Activated T-helper 1 cell treated with anti-CD3 and anti-CD28 coated beads, Interleukin-12 subunit alpha, Interleukin-12 subunit beta, Interleukin-2, Interleukin-4 antibody, amounts not matched to agents 30 ng/mL and 10 ng/mL and 1 ng/mL, durations not matched to agents 14 hours and 24 hours and 36 hours (primary cell): Measurements from ENCODE around the gene NOVA2. TPM values are rescaled to one million over a fixed set of nuclear protein-coding genes. Genes with fewer than 3 reads are reported as not detected.
A peak's percentile ranks its signal among the peaks of the same experiment; 100 is the strongest.

Experiments
- DNase-seq: peaks from one replicate; pipeline ENCODE4 v3.0.0; 2021; ENCODE audit warnings: low spot score
- H3K27ac Mint-ChIP-seq: one replicate; pipeline ENCODE4 v1.8.0; 2021; ENCODE audit warnings: mild to moderate bottlenecking, mixed read lengths
- H3K27me3 Mint-ChIP-seq: one replicate; pipeline ENCODE4 v1.8.0; 2022; ENCODE audit warnings: mild to moderate bottlenecking, moderate library complexity, mixed read lengths; ENCODE audit not compliant: insufficient read depth
- H3K36me3 Mint-ChIP-seq: one replicate; pipeline ENCODE4 v1.8.0; 2021; ENCODE audit warnings: low read depth, mixed read lengths
- H3K4me1 Mint-ChIP-seq: one replicate; pipeline ENCODE4 v1.8.0; 2021; ENCODE audit warnings: low read depth, mixed read lengths
- H3K4me3 Mint-ChIP-seq: one replicate; pipeline ENCODE4 v1.8.0; 2021; ENCODE audit warnings: mild to moderate bottlenecking, moderate library complexity, mixed read lengths
- H3K9me3 Mint-ChIP-seq: one replicate; pipeline ENCODE4 v1.8.0; 2021; ENCODE audit warnings: mixed read lengths
- intact Hi-C: fragments of 100-400 bp; cut with micrococcal nuclease; formaldehyde crosslinking; loops from one replicate; pipeline ENCODE4 v1.15.1; 2024
- total RNA-seq: library from RNA; stranded (reverse); gene quantifications from 2 replicates; pipeline ENCODE4 v1.2.3, GENCODE V29; 2022

NOVA2 gene
- total RNA-seq, 1 donor from 2014 or later = not detected

DNA sequence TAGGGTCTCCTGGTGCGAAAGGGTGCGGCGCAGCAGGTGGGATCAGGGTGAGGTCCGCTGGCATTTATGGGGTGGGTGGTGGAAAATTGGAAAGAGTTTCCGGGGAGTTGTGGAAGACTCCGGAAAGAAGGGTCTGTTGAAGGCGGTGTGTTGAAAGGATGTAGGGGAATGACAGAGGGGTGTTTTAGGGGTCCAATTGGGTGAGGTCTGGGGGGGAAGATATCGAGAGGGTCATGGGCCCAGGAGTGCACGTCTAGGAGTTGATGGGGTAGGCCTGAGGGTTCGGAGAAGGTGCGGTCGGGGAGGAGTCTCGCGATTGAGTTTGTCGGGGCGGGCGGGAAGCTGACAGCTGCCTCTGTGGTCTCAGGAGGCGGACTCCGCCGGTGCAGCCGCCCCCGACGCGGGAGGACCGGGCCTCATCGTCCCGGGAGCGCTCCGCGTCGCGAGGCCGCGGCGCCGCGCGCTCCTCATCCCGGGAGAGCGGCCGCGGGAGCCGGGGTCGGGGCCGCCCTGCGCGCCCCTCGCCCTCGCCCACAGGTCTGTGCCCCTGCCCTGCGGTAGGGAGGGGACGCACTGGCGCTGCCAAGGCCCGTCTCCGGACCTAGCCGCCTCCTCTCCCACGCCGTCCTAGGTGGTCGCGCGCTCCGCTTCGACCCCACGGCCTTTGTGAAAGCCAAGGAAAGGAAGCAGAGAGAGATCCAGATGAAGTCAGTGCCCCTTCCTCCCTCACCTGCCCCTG, 42.2 kb upstream of the NOVA2 start:
- Mint-ChIP-seq H3K27me3 (peaks cover 12% of the 10 kb centered on the region), H3K36me3 (peaks cover 2% of the 10 kb centered on the region), H3K4me1 (peaks cover 15% of the 10 kb centered on the region), H3K4me3 (peak overlapping the region; percentile 89), H3K9me3 (no peaks in the 10 kb centered on the region), H3K27ac (peak overlapping the region; percentile 78)
- peak; percentile 24 for DNase-seq
- intact Hi-C loops = loop anchor here (1.0 to 5.0 kb wide), 5 partner anchors 21 to 239 kb away; partner anchors contain the start of genes CCDC61, FOXA3, MYPOP and SYMPK

- no peaks in the 10 kb centered on the region for H3K9me3 Mint-ChIP-seq
- intact Hi-C loops = loop anchor here (5.0 kb wide), 4 partner anchors 88 to 238 kb away; partner anchors contain the start of genes FOXA3, MYPOP and SYMPK
- peaks cover 2% of the 10 kb centered on the region for H3K36me3 Mint-ChIP-seq
- H3K27me3 Mint-ChIP-seq = peaks cover 12% of the 10 kb centered on the region
- no peak overlapping the region for H3K27ac Mint-ChIP-seq
- H3K4me3 Mint-ChIP-seq = peak overlapping the region; percentile 79
- DNase-seq = peak; percentile 50
- peaks cover 15% of the 10 kb centered on the region for H3K4me1 Mint-ChIP-seq
Observed at GRCh38 chr19:46014941-46015686, 41.4 kb upstream of the NOVA2 start.

DNA sequence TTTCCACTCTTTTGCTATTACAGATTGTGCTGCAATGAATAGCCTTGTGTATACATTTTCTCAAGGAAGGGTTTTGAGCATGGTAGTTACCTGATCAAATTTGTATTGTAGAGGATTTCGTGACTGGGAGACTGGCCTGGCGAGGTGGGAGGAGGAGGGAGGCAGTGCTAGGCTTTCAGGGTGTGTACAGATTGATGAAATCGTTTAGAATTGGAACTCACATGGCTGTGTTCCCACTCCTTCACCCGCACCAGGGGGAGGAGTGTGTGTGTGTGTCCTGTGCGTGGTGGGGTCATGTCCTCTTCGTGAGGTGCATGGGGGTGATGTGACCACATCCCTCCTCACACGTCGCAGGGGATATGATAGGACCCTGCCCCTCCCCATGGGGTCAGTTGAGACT, 40.9 kb upstream of the NOVA2 start:
- no peak for DNase-seq
- Mint-ChIP-seq H3K36me3 (peaks cover 5% of the 10 kb centered on the region), H3K27ac (no peak overlapping the region), H3K4me1 (peaks cover 15% of the 10 kb centered on the region), H3K9me3 (no peaks in the 10 kb centered on the region), H3K27me3 (peaks cover 12% of the 10 kb centered on the region), H3K4me3 (peak overlapping the region; percentile 77)
- intact Hi-C loops = no loop called here

DNA sequence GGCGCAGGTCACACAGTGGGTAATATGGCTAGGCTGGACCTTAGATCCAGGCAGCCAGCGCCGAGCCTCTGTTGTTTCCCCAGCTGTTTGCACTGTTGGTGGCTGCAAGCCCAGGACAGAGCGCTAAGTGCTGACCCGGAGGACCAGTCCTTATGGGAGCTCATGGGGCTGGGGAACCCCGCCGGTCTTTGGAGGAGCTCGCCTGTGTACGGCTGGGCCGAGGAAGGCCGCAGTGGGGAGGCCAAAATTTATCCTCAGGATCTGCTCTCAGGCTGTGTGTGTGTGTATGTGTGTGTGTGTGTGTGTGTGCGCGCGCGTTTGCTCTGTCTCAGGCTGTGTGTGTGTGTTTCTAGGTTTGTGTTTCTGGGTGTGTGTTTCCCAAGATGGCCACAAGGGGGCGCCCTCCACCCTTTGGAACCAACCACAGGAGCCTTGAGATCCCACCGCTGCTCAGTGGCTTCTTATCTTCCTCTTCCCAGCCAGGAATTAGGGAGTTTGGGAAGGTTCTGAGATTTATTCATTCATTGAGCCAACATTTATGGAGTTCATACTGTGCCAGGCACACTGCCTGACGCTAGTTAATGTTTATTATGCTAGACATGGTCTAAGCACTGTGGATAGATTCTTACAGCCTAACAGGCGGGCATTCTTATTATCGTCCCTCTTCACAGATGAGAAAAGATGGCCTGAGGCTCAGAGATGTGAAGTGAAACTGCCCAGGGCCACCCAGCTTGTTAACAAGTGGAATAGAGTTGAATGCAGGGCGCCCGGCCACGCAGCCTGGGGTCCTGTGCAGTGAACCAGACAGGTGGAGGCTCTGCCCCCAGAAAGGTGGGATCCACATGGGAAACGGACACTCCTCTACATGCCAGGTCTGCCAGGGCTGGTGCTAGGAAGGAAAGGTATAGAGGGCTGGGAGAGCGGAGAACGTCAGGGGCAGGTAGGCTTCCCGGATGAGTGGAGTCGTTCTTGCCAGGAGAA, 36.2 kb upstream of the NOVA2 start:
- Mint-ChIP-seq H3K4me1 (peaks cover 6% of the 10 kb centered on the region), H3K4me3 (no peak overlapping the region), H3K9me3 (no peaks in the 10 kb centered on the region), H3K27ac (no peak overlapping the region), H3K36me3 (peaks cover 5% of the 10 kb centered on the region), H3K27me3 (peaks cover 5% of the 10 kb centered on the region)
- peak; percentile 46 for DNase-seq
- intact Hi-C loops = no loop called here

GRCh38 chr19:46006411-46006810, 32.7 kb upstream of the NOVA2 start:
- no peak overlapping the region for H3K27ac Mint-ChIP-seq
- peaks cover 7% of the 10 kb centered on the region for H3K36me3 Mint-ChIP-seq
- no peaks in the 10 kb centered on the region for H3K27me3 Mint-ChIP-seq
- intact Hi-C loops = no loop called here
- peaks cover under 1% of the 10 kb centered on the region for H3K4me1 Mint-ChIP-seq
- no peak for DNase-seq
- no peak overlapping the region for H3K4me3 Mint-ChIP-seq
- no peaks in the 10 kb centered on the region for H3K9me3 Mint-ChIP-seq

DNA sequence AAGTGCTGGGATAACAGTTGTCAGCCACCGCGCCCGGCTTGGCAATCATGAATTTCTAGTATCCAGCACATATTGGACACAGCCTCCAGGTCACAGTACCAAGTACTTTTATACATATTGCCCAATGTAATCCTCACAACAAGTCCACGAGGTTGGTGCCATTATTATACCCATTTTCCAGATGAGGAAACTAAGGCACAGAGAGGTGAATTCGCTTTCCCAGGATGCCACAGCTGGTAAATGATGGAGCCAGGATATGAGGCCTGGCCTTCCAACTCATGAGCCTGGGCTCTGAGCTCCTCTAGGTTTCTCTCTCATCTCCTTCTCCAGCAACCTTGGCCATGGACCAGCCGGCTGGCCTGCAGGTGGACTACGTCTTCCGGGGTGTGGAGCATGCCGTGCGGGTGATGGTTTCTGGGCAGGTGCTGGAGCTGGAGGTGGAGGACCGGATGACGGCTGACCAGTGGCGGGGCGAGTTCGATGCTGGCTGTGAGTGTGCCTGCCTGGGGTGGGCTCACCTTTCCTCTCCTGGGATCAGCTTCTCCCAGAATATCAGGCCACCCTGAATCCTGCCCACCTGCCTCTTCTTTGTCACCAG, 29.1 kb upstream of the NOVA2 start:
- H3K4me3 Mint-ChIP-seq = no peak overlapping the region
- peaks cover 30% of the 10 kb centered on the region for H3K4me1 Mint-ChIP-seq
- intact Hi-C loops = no loop called here
- no peak for DNase-seq
- H3K27ac Mint-ChIP-seq = no peak overlapping the region
- peaks cover 3% of the 10 kb centered on the region for H3K36me3 Mint-ChIP-seq
- H3K27me3 Mint-ChIP-seq = peaks cover 7% of the 10 kb centered on the region
- H3K9me3 Mint-ChIP-seq = no peaks in the 10 kb centered on the region

DNA sequence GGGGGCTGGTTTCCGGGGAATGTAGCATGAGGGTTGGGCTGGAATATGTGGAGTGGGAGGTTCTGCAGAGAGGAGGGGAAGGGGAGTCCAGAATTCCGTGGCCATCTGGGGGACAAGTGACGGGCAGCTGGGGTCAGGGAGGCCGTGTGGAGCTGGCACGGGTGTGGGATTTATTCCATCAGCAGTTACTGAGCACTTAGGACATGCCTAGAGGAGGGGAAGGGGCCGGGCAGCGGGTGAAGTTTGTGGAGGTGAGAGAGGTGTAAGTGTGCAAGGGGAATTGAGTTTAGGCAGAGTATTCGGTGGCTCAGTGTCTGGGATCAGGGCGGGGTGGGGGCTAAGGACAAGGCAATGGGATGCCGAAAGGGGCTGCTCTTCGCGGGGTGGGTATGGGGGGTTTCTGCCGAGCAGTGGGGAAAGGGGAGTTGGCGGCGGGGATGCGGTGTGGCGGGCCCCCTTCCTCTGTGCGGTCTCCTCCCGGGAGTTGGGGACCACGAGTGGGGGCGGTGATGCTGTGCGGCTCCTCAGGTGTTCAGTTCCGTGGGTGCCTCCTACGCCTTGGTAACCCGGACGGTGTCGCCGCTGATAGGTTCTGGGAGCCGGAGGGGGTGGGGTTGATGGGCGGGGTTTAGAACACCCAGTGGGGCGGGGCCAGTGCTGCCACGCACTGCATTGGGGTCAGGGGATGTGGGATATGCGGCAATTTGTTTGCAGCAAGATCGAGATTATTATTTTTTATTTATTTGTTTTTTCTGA, 27.0 kb upstream of the NOVA2 start:
- DNase-seq = peak; percentile 56
- peaks cover 30% of the 10 kb centered on the region for H3K4me1 Mint-ChIP-seq
- peaks cover 7% of the 10 kb centered on the region for H3K27me3 Mint-ChIP-seq
- H3K4me3 Mint-ChIP-seq = peak overlapping the region; percentile 77
- H3K36me3 Mint-ChIP-seq = peaks cover 8% of the 10 kb centered on the region
- H3K27ac Mint-ChIP-seq = peak overlapping the region; percentile 23
- intact Hi-C loops = no loop called here
- no peaks in the 10 kb centered on the region for H3K9me3 Mint-ChIP-seq

GRCh38 chr19:45999653-46000121, 26.0 kb upstream of the NOVA2 start:
- intact Hi-C loops = loop anchor here (10.0 kb wide), 1 partner anchor 595 kb away; the partner anchor contains the start of genes POLR1G and PPP1R13L

DNA sequence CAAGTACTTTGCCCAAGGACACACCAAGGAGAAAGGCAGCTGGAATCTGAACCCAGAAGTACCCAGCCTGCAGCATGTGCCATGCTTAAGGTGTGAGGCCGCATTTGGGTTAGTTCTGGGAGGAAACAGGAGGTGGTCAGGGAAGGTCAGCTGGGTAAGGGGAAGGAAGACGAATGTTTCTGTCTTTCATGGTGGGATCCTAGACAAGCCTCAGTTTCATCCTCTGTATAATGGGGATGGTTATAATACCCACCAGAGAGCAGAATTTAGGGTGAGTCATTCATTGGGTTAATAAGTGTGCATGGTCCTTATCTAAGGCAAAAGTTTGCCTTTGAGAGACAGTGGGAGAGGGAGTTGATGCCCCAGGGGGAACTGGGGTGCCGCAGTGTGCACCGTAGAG, 25.2 kb upstream of the NOVA2 start:
- no peak for DNase-seq
- Mint-ChIP-seq H3K27me3 (peaks cover 7% of the 10 kb centered on the region), H3K4me3 (no peak overlapping the region), H3K9me3 (no peaks in the 10 kb centered on the region), H3K4me1 (peaks cover 30% of the 10 kb centered on the region), H3K36me3 (peaks cover 8% of the 10 kb centered on the region), H3K27ac (no peak overlapping the region)
- intact Hi-C loops = loop anchor here (10.0 kb wide), 1 partner anchor 594 kb away; the partner anchor contains the start of genes POLR1G and PPP1R13L

More at GRCh38 chr19:45999653-46000121, 26.0 kb upstream of the NOVA2 start:
- DNase-seq = no peak
- Mint-ChIP-seq H3K9me3 (no peaks in the 10 kb centered on the region), H3K27ac (peak overlapping the region; percentile 53), H3K36me3 (peaks cover 8% of the 10 kb centered on the region), H3K4me3 (peak overlapping the region; percentile 59), H3K4me1 (peaks cover 30% of the 10 kb centered on the region), H3K27me3 (peaks cover 7% of the 10 kb centered on the region)

GRCh38 chr19:45996933-45997332, 23.3 kb upstream of the NOVA2 start:
- Mint-ChIP-seq H3K27me3 (peaks cover 7% of the 10 kb centered on the region), H3K27ac (no peak overlapping the region), H3K9me3 (no peaks in the 10 kb centered on the region), H3K4me3 (no peak overlapping the region), H3K36me3 (peaks cover 6% of the 10 kb centered on the region), H3K4me1 (peaks cover 30% of the 10 kb centered on the region)
- intact Hi-C loops = loop anchor here (10.0 kb wide), 1 partner anchor 592 kb away; the partner anchor contains the start of genes POLR1G and PPP1R13L
- no peak for DNase-seq

DNA sequence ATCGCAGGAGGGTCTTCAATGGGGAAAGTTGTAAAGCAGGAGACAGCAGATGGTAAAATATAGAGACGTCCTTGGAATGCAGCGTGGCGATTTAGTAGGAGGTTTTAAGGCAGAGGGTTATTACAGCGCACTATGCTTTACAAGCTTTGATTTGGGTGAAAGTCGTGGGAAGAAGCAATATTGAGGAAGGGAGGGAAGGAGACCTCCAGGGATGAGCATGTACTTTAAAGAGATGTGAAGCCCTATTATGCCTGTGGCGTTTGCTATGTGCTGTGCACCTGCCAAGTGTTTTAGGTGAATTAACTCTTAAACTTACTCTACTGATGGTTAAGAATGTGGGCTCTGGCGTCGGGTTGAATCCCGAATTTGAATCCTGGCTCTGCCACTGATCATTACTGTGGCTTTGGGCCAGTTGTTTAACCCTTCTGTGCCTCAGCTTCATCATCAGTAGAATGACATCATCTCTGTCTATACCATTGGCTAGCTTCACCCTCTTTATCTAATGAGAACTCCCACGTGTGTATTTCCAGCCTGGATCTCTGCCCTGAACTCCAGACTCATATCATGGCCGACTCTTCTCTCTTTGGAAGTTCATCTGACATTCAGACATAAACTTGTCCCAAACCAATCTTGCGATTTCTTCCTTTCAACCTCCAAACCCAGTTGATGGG, 22.2 kb upstream of the NOVA2 start:
- Mint-ChIP-seq H3K36me3 (peaks cover 6% of the 10 kb centered on the region), H3K4me3 (no peak overlapping the region), H3K27me3 (peaks cover 7% of the 10 kb centered on the region), H3K4me1 (peaks cover 24% of the 10 kb centered on the region), H3K27ac (no peak overlapping the region), H3K9me3 (no peaks in the 10 kb centered on the region)
- DNase-seq = no peak
- intact Hi-C loops = loop anchor here (1.0 to 10.0 kb wide), 10 partner anchors 20 to 591 kb away; partner anchors contain the start of genes DMWD, IRF2BP1, MYPOP and POLR1G
